GM12801 (cell line): Measurements from ENCODE around the gene ITGB3.

Experiments used
- TF ChIP-seq, protein P1 (sequence below): IDR thresholded peaks from one replicate; pipeline ENCODE4 v1.5.1; 2011; ENCODE audit warnings: control low read depth; ENCODE audit not compliant: insufficient read length; ENCODE audit errors: extremely low read depth

The ITGB3 gene

DNA sequence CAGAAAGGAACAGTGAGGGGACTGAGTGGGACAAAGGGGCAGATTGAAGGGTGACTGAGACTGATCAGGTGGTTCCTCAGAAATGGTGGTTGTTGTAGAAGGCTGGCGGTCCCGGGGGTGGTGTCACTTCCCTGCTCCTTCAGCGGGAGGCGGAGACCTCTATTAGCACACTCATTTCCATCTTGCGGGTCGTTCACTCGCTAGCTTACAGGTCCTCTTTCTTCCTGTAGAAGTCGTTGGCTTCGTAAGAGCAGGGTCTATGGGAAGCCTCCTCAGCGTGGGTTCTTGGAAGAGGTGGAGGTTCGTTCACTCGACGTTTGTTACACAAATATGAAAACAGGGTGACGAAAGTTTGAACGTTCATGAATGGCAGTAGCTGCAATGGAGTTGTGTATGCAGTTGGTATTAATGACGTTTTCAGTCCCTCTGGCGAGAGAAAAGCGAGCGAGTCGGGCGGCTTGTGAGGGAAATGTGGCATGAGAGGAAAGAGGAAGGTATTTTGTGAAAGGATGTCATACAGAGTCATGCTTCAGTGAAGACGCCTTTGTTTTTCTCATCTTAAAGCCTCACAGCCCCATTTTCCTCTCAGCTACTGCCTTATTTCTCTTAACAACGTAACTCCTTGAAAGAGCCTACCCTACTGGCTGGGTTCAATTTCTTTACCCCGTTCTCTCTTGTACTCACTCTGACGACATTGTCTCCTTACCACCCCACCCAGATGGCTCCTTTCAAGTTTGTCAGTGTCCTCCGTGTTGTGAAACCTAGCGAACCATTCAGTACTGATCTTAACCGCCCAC, 70.8 kb downstream of the ITGB3 start:
- TF ChIP-seq, protein P1, sequence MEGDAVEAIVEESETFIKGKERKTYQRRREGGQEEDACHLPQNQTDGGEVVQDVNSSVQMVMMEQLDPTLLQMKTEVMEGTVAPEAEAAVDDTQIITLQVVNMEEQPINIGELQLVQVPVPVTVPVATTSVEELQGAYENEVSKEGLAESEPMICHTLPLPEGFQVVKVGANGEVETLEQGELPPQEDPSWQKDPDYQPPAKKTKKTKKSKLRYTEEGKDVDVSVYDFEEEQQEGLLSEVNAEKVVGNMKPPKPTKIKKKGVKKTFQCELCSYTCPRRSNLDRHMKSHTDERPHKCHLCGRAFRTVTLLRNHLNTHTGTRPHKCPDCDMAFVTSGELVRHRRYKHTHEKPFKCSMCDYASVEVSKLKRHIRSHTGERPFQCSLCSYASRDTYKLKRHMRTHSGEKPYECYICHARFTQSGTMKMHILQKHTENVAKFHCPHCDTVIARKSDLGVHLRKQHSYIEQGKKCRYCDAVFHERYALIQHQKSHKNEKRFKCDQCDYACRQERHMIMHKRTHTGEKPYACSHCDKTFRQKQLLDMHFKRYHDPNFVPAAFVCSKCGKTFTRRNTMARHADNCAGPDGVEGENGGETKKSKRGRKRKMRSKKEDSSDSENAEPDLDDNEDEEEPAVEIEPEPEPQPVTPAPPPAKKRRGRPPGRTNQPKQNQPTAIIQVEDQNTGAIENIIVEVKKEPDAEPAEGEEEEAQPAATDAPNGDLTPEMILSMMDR, result no peak

DNA sequence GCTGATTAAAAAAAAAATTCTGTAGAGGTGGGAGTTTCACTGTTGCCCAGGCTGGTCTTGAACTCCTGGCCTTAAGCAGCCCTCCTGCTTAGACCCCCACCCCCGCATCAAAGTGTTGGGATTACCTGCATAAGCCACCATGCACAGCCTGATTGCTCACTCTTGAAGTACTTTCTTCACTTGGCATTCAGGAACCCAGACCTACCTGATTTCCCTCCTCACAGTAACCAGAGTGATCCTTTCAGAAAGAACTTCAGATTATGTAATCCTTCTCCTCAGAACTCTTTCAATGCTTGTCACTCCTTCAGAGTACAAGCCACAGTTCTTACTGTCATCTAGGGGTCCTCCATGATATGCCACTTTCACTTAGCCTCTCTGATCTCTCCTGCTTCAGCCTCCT, 71.5 kb downstream of the ITGB3 start:
- TF ChIP-seq, protein P1, result no peak

DNA sequence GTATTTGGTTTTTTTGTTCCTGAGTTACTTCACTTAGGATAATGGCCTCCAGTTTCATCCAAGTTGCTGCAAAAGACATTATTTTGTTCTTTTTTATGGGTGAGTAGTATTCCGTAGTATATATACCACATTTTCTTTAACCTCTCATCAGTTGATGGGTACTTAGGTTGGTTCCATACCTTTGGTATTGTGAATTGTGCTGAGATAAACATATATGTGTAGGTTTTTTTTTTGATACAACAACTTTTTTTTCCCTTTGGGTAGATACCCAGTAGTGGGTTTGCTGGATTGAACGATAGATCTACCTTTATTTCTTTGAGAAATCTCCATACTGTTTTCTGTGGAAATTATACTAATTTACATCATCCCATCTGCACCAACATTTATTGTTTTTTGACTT, 76.9 kb downstream of the ITGB3 start:
- TF ChIP-seq, protein P1, result no peak

DNA sequence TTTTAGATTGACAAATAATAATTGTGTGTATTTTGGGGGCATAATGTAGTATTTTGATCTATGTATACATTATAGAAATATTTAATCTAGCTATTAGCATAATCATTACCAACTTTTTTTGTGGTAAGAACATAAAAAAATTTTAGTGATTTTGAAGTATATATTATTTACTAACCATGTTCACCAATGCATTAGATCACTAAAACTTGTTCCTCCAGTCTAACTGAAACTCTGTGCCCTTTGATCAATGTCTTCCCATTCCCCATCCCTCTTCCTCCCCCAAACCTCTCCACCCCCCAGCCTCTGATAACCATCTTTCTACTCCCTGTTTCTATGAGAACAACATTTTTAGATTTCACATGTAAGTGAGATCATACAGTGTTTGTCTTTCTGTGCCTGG, 78.7 kb downstream of the ITGB3 start:
- TF ChIP-seq, protein P1, result no peak

DNA sequence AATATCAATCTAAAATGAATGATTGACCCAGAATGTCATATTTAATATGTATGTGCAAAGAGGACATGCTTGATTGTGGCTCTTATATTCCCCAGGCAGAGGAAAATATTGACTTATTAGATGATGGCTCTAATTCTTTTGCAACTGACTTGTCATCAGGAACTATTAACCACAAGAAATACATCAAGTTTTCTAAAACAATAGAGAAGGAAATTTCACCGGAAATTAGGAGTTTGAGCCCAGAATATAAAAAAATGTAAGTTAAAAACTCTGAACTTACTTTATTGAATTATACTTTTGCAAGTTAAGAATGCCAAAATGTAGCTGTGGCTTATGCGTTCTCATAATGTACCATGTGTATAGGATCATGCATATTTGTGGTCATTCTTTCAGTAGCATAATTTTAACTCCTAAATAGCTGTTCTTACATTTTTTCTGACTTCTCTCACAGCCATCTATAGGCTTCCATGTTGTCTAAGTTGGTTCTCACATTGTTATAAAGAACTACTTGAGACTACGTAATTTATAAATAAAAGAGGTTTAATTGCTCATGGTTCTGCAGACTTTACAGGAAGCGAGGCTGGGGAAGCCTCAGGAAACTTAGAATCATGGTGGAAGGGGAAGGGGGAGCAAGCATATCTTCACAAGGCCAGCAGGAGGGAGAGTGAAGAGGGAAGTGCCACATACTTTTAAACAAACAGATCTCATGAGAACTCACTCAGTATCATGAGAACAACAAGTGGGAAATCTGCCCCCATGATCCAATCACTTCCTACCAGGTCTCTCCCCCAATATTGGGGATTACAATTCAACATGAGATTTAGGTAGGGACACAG, 81.7 kb downstream of the ITGB3 start:
- TF ChIP-seq, protein P1, result no peak

DNA sequence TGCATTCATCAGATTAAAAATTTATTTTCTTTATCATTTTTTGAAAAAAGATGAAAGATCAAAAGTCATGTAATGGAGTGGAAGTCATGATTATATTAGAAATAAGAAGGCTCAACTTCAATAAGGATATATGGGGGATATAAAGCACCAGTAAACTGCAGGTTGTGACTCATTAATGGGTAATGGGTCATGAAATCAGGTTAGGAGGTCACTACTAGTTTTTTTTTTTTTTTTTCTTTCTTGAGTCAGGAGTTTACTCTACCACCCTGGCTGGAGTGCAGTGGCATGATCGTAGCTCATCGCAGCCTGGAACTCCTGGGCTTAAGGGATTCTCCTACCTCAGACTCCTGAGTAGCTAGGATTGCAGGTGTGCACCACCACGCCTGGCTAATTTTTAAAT, 84.4 kb downstream of the ITGB3 start:
- TF ChIP-seq, protein P1, result no peak

DNA sequence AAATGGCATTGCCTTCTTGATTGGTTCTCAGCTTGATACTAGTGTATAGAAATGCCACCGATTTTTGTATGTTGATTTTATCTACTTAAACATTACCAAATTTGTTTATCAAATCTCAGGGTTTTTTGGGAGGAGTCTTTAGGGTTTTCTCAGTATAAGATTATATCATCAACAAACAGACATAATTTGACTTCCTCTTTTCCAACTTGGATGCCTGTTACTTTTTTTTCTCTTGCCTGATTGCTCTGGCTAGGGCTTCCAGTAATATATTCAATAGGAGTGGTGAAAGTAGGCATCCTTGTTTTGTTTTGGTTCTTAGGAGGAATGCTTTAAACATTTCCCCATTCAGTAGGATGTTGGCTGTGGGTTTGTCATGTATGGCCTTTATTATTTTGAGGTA, 99.2 kb downstream of the ITGB3 start:
- TF ChIP-seq, protein P1, result no peak
